GM19328 (cell line): ENCODE results near the gene CYFIP1.
"Not testable (repeated sequence)": the region's sequence is repeated elsewhere in the genome, so short reads cannot be mapped to it uniquely, and the experiment has no call there.

ENCODE experiments used
- ATAC-seq: cut with Tn5 transposase; IDR thresholded peaks from one replicate; pipeline ENCODE4 v1.9.1; 2021; ENCODE audit warnings: mild to moderate bottlenecking, moderate library complexity; ENCODE audit not compliant: unreplicated experiment

CYFIP1 gene

GRCh38 chr15:22980189-22981050 is at the start of gene CYFIP1:
CYFIP1 (minus strand) TSS chr15:22980368; CDS start chr15:22947285, 33,083 bp downstream.
- ATAC-seq: no peak

- no peak for ATAC-seq
These were observed 46.0 kb upstream of the CYFIP1 start for GRCh38 chr15:23026218-23026617.

- ATAC-seq: no peak
These were observed 42.0 kb upstream of the CYFIP1 start for GRCh38 chr15:23022156-23022555.

DNA sequence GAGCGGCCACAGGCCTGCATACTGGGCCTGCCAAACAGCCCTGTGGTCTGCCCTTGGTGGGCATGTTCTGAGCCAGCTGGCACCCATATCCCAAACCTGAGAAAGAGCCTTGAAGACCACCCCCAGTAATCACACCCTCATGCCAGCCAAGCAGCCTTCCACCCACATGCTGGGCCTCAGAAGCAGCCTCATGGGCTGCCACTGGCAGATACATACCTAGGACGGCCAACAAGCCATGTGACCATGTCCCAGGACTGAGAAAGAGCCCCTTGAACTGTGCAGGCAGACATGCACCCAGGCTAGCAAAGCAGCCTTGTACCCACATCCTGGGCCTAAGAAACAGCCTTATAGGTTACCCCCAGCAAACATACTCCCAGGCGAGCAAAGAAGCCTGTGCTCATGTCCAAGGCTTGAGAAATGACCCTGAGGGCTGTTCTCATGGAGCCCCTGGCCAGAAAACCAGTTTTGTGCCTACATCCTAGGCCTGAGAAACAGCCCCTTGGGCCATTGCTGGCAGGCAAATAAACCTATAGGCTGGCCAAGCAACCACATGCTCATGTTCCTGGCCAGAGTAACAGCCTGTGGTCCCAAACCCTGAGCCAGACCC is 34.3 kb upstream of the CYFIP1 start:
- ATAC-seq: no peak

GRCh38 chr15:23013681-23014080 is 33.5 kb upstream of the CYFIP1 start:
- no peak for ATAC-seq

DNA sequence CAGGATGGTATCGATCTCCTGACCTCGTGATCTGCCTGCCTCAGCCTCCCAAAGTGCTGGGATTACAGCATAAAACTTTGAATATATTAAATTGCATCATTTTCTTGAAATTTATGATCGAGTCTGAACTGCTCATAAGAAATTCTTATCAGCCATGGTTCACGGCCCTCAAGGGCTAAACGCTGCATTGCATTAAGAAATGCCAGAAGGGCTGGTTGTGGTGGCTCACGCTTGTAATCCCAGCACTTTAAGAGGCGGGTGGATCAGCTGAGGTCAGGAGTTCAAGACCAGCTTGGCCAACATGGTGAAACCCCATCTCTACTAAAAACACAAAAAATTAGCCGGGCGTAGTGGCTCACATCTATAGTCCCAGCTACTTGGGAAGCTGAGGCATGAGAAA is 32.4 kb upstream of the CYFIP1 start:
- ATAC-seq: not testable (repeated sequence)

DNA sequence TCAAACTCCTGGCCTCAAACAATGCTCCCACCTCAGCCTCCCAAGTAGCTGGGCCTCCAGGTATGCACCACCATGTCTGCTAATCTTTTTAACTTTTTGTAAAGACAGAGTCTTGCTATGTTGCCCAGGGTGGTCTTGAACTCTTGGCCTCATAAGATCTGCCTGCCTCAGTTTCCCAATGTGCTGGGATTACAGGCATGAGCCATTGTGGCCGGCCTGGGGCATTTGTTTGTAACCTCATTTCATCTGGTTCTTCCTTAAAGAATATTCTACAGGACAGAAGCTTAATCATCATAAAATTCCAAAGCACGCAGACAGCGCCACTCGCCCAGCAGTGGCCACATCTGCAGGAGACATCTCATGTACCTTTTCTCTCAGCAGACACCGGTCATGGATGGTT is 23.6 kb upstream of the CYFIP1 start:
- ATAC-seq: no peak

DNA sequence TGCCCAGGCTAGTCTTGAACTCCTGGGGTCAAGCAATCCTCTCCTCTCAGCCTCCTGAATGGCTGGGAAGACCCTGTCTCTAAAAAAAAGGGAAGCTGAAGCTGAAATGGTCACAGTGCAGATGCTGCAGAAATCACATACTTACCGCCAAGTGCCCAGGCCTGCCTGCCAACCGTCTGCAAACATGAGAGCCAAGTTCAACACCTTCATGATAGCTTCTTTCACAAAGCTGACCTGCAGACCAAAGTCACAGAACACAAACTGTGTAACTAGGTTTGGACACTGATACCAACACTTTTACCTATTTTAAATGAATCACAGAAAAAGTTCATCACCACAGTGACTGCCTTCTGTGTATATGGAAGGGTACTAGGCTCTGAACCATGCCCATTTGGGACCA is 22.8 kb upstream of the CYFIP1 start:
- ATAC-seq: no peak

DNA sequence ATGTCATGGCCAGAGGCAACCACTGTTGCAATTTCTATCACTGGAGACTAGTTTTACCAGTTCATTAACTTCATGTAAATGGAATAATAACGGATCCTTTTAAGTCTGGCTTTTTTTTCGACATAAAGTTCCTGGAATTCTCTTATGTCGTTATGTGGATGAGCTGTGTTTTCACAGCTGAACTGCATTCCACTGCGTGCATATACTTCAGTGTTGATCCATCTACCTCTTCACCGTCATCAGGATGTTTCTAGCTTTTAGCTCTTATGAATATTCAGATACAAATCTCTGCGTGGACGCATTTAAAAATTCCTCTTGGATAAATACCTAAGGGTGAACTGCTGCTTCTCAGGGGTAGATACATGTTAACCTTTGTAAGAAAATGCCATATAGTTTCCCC is 15.6 kb upstream of the CYFIP1 start:
- no peak for ATAC-seq

DNA sequence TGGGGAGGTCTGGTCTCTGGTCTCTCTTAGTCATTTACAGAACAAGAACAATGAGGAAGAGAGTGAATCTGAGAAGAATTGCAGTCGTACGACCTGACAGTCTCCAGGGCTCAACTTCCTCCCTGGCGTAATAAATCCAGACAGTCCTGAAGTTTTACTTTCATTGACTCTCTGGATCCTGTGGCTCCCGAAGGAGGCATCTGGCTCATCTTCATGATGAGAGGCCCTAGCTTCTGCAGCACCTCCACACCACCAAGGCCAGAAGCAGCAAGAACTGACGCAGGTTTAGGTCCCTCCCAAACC is 11.8 kb upstream of the CYFIP1 start:
- ATAC-seq: no peak

DNA sequence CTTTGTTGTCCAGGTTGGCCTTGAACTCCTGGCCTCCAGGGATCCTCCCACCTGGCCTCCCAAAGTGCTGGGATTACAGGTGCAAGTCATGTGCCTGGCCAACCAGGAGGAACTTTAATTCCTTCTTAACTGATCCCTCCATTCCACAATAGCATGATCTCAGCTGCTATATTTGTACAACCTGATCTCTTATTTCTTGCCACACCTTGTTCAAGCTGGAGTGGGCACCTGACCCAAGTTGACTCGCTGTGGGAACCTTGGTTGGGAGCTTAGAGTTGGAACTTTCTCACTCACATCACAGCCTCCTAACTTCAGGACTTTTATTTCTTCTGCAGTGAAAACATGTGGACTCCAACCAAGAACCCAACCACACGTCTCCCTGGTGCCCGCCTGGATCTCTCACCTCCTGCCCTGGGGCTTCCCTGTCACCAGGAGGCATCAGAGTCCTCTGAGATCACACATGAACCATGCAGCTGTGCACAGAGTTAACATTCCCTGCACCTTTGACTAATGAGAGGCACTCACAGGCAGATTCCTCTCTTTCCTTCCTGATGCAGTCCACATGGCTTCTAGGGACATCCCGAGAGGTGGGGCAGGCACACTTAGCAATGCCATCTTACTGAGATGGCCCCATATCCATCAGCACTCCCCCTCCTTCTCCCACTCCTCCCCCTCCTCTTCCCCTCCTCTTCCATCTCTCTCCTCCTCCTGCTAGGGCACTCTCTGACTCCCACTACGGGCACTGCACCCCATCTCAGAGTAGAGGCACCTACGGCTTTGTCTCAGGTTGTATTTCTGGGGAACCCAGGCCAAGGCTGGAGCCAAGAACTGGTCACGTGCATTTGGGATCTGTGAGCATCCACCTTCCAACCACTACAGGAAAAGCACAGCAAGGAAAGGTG is 9.7 kb upstream of the CYFIP1 start:
- ATAC-seq: no peak

- no peak for ATAC-seq
These were observed 8.6 kb upstream of the CYFIP1 start for GRCh38 chr15:22988811-22989210.

DNA sequence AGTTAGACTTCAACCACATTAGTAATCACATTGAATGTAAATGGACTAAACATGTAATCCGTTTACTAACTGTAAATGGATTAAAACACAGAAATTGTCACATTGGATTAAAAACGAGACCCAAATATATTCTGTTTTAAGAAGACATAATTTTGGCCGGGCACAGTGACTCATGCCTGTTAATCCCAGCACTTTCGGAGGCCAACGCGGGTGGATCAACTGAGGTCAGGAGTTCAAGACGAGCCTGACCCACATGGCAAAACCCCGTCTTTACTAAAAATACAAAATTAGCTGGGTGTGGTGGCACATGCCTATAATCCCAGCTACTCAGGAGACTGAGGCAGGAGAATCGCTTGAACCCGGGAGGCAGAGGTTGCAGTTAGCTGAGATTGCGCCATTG is 1.8 kb upstream of the CYFIP1 start:
- ATAC-seq: not testable (repeated sequence)

DNA sequence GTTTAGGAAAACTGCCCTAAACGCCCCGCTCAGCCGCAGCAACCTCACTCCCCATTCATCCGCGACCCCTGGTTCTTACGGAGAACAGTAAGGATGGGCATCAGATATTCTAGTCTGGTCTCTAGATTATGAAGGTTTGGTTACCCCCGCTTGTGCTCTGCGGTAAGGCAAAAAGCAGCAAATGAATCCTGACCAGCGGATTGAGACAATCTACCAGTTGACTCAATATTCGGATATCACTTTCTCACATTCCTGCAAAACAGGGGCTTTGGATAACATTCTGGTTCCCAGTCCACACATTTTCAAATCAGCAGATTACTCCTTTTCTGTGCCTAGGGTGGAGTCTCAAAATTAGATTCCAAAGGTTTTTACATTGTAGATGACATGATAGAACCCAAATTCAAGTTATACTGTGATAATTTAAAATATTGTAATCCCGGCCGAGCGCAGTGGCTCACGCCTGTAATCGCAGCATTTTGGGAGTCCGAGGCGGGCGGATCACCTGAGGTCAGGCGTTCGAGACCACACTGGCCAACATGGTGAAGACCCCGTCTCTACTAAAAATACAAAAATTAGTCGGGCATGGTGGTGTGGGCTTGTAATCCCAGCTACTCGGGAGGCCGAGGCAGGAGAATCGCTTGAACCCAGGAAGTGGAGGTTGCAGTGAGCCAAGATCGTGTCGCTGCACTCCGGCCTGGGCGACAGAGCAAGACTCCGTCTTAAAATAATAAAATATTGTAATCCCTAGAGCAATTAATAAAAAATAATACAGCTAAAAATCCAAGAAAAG is 1.1 kb upstream of the CYFIP1 start:
- ATAC-seq: no peak

DNA sequence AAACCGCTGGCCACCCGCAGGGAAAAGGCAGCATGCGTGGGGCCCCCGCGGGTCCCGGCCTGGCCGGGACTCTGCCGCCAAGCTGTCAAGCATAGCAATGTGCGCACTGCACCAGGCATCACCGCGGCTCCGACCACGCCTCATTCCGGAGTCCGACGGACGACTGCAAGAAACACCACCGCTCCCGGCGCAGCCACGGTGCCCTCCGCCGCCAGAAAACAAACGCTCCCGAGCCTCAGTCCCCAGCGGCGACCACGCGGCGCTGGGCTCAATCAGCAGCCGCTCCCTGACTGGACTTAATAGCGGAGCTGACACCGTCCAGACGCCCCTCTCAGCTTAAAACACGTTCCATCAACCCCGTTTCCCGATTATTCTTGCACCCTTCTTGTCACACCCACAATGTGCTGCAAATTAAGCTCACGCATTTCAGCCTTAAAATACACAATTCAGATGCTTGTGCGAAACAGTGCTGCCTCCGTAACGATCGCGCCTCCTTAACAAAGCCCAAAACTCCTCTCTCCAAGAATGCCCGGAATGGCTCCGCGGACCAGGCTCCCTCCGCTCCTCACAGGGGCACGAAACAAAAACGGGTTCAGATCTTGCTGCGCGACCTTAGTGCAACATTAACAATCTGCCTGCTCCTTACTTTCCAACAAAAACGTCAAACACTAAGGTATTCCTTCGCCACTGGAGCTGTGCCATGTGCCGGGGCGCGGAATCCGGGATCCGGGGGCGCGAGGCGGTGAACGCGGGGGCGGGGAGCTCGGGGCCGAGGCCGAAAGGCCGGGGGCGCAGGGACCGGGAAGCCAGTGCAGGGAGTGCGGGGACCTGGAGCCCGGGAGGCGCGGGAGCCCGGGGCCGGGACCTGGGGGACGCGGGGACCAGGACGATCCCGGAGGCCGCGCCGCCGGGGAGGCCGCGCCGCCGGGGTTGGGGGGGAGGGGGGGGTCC is 655 bp downstream of the CYFIP1 start:
- no peak for ATAC-seq

- ATAC-seq: no peak
These were observed 1.4 kb downstream of the CYFIP1 start for GRCh38 chr15:22978691-22979237.

DNA sequence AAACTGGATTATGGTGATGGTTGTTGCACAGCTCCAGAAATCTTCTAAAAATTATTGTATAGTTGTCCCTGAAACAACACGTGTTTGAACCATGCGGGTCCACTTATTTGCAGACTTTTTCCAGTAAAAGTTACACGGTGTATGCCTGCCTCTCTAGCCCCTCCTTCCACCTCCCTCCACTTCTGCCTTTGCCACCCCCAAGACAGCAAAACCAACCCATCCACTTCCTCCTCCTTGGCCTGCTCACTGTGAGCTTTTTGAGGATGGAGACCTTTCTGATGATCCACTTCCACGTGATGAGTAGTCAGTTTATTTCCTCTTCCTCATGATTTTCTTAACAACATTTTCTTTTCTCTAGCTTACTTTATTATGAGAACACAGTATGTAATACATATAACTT is 5.4 kb downstream of the CYFIP1 start:
- no peak for ATAC-seq

DNA sequence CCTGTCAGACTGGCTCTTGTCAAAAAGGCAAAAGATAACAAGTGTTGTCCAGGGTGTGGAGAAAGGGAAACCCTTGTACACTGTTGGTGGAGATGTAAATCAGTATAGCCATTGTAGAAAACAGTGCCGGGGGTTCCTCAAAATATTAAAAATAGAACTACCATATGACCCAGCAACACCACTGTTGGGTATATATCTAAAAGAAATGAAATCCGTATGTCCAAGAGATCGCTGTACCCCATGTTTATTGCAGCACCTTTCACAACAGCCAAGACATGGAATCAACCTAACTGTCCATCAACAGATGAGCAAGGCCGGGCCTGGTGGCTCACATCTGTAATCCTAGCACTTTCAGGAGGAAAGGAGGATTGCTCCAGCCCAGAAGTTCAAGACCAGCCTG is 6.2 kb downstream of the CYFIP1 start:
- no peak for ATAC-seq

DNA sequence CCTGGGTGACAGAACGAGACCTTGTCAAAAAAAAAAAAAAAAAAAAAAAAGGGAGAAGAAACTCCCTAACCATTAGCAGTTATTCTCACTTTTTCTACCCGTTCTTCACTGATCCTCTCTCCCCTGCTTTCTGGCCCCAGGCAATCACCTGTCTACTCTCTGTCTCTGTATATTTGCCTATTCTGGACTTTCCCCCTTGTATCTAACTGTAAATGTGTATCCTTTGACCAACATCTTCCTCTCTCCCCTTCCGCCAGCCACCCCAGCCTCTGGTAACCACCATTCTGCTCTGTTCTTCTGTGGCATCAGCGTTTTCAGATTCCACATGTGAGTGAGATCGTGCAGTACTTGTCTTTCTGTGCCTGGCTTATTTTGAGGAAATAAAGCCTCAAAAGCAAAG is 6.9 kb downstream of the CYFIP1 start:
- ATAC-seq: no peak
